Activated CD8-positive, alpha-beta T cell treated with anti-CD3 and anti-CD28 coated beads for 36 hours (primary cell): ENCODE data around the gene ZNFX1. TPM values are rescaled to one million over a fixed set of nuclear protein-coding genes. Genes with fewer than 3 reads are reported as not detected.
A peak's percentile ranks its signal among the peaks of the same experiment; 100 is the strongest.

ENCODE experiments used
- ATAC-seq: fragments of 200-7000 bp; cut with Tn5 transposase; one replicate; pipeline ENCODE4 v1.10.0; 2021; ENCODE audit warnings: mild to moderate bottlenecking, moderate library complexity
- CTCF ChIA-PET: fragments of 350-600 bp; sonication (Branson Sonifier 250); formaldehyde crosslinking; loops from one replicate; lab custom pipeline; 2021; ENCODE audit warnings: antibody characterized with exemption; lab: Charles Lee
- POLR2A ChIA-PET: fragments of 350-600 bp; sonication (Branson Sonifier 250); formaldehyde crosslinking; loops from one replicate; lab custom pipeline; 2021; ENCODE audit warnings: antibody characterized with exemption; lab: Charles Lee
- DNase-seq: peaks from one replicate; pipeline ENCODE4 v3.0.0-alpha.2; 2020
- H3K27ac Mint-ChIP-seq: one replicate; pipeline ENCODE4 v1.8.0; 2021; ENCODE audit warnings: mild to moderate bottlenecking, mixed read lengths
- H3K27me3 Mint-ChIP-seq: one replicate; pipeline ENCODE4 v1.8.0; 2021; ENCODE audit warnings: mixed read lengths
- H3K36me3 Mint-ChIP-seq: one replicate; pipeline ENCODE4 v1.8.0; 2021; ENCODE audit warnings: low read depth, mixed read lengths
- H3K4me1 Mint-ChIP-seq: one replicate; pipeline ENCODE4 v1.8.0; 2021; ENCODE audit warnings: low read depth, mixed read lengths
- H3K4me3 Mint-ChIP-seq: one replicate; pipeline ENCODE4 v1.8.0; 2021; ENCODE audit warnings: mild to moderate bottlenecking, moderate library complexity, mixed read lengths
- H3K9me3 Mint-ChIP-seq: one replicate; pipeline ENCODE4 v1.8.0; 2021; ENCODE audit warnings: mixed read lengths
- intact Hi-C: fragments of 100-400 bp; cut with micrococcal nuclease; formaldehyde crosslinking; loops from one replicate; pipeline ENCODE4 v1.10.0; 2022
- total RNA-seq, 2 experiments: library from RNA; stranded (reverse); gene quantifications; one replicate each; pipeline ENCODE4 v1.2.3, GENCODE V29; 2021
- TF ChIP-seq, protein P1 (sequence below): fragments of 200-600 bp; IDR thresholded peaks from one replicate; pipeline ENCODE4 v1.8.0; 2022; ENCODE audit warnings: antibody characterized with exemption, mild to moderate bottlenecking

Gene ZNFX1
- total RNA-seq, 2 experiments from 2014 or later: 27.4 to 27.7 TPM

DNA sequence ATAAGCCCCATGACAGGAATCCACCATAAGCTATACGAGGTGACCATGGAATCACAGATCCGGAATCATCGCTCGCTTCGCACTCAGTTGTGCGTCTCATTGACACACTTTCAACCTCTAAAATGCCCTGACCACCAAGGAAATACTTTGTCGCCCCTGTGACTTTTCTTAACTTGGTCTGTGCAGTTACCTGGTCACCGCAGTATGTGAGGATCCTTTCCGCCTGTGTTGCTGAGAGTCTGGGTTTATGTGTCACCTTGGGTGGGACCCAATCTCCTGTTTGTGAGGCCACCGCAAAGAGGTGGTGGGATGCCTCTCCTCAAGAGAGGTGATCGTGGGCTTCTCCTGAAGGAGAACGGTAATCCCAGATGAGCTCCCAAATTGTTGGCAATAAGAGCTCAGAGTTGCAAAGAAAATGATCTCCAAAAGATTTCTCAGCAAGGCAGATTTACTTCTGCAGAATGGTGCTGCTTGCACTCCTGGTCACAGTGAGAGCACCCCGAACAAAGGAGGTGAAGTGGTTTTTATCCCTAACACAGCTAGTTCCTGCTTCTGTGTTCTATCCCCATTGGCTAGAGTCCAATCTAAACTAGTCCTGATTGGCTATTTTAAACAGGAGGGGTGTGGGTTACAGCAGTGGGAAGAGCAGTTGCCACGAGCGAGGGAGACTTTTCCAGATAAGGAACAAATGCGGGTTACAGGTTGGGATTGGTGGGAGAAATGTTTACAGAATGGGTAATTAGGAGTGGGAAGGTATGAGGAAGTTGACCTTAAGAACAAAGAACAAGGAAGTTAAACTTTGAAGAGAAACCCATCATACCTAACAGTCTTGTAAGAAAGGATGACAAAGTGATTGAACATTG, 9.1 kb upstream of the ZNFX1 start:
- Mint-ChIP-seq H3K4me3 (peak overlapping the region; percentile 100), H3K36me3 (peaks cover 95% of the 10 kb centered on the region), H3K27me3 (no peaks in the 10 kb centered on the region), H3K27ac (peak overlapping the region; percentile 100), H3K9me3 (peaks cover 18% of the 10 kb centered on the region), H3K4me1 (peaks cover 58% of the 10 kb centered on the region)
- TF ChIP-seq, protein P1, sequence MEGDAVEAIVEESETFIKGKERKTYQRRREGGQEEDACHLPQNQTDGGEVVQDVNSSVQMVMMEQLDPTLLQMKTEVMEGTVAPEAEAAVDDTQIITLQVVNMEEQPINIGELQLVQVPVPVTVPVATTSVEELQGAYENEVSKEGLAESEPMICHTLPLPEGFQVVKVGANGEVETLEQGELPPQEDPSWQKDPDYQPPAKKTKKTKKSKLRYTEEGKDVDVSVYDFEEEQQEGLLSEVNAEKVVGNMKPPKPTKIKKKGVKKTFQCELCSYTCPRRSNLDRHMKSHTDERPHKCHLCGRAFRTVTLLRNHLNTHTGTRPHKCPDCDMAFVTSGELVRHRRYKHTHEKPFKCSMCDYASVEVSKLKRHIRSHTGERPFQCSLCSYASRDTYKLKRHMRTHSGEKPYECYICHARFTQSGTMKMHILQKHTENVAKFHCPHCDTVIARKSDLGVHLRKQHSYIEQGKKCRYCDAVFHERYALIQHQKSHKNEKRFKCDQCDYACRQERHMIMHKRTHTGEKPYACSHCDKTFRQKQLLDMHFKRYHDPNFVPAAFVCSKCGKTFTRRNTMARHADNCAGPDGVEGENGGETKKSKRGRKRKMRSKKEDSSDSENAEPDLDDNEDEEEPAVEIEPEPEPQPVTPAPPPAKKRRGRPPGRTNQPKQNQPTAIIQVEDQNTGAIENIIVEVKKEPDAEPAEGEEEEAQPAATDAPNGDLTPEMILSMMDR: no peak
- POLR2A ChIA-PET: interaction anchor here (0.6 to 7.1 kb wide), 15 partner anchors 7 to 337 kb away, joined by 3 to 148 read pairs (median 5); partner anchors contain the start of genes STAU1 and ZNFX1
- no peak for ATAC-seq
- no peak for DNase-seq
- CTCF ChIA-PET: interaction anchor here (1.0 kb wide), 1 partner anchor 47 kb away, joined by 3 read pairs; no protein-coding TSS in a partner anchor
- intact Hi-C loops: no loop called here

DNA sequence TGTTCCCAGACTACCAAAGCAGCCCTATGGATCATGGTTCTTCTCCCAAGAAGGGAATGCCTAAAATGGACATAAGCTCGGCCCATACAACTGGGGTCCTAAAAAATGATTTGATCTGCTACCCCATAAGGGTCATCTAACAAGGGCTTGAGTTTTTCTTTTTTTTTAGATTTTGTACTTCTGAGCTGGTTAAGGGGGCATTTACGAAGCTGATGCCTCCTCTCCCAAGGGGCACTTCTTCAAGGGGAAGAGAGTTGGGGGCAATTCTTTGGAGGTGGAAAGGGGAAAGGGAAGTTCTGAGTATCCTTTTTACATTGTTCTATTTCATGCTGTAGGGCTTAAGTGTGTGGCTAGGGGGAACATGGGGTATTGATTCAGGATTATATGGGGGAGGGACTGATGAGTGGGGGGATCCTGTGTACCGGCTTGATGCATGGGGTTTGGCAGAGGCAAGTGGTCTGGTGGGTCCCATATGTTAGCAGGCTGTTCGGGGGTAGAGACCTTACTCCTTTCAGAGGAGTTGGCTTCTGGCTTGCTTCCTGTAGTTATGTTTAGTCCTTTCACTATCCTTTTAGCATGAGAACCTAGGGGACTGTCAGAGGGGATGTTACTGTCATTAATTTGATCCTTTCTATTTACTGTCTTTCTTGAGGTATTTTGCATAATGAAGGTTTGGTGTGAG, 8.1 kb upstream of the ZNFX1 start:
- CTCF ChIA-PET: no interaction called here

GRCh38 chr20:49285233-49285668, 7.4 kb upstream of the ZNFX1 start:
- ChIA-PET CTCF (no interaction called here), POLR2A (interaction anchor here (0.6 to 3.6 kb wide), 7 partner anchors 10 to 310 kb away, joined by 3 to 28 read pairs (median 4); no protein-coding TSS in a partner anchor)
- peaks cover 29% of the 10 kb centered on the region for H3K9me3 Mint-ChIP-seq
- TF ChIP-seq, protein P1: no peak
- no peaks in the 10 kb centered on the region for H3K27me3 Mint-ChIP-seq
- no peak for DNase-seq
- H3K4me1 Mint-ChIP-seq: peaks cover 67% of the 10 kb centered on the region
- peak overlapping the region; percentile 100 for H3K27ac Mint-ChIP-seq
- ATAC-seq: no peak
- H3K4me3 Mint-ChIP-seq: peak overlapping the region; percentile 100
- peaks cover 98% of the 10 kb centered on the region for H3K36me3 Mint-ChIP-seq
- intact Hi-C loops: no loop called here

More for the DNA sequence above, 8.1 kb upstream of the ZNFX1 start:
- Mint-ChIP-seq H3K4me3 (peak overlapping the region; percentile 100), H3K36me3 (peaks cover 98% of the 10 kb centered on the region), H3K27me3 (no peaks in the 10 kb centered on the region), H3K9me3 (peaks cover 25% of the 10 kb centered on the region), H3K4me1 (peaks cover 66% of the 10 kb centered on the region), H3K27ac (peak overlapping the region; percentile 100)
- DNase-seq: no peak
- intact Hi-C loops: no loop called here
- POLR2A ChIA-PET: interaction anchor here (0.6 to 3.6 kb wide), 11 partner anchors 9 to 338 kb away, joined by 3 to 28 read pairs (median 4); no protein-coding TSS in a partner anchor
- no peak for ATAC-seq
- TF ChIP-seq, protein P1: no peak

DNA sequence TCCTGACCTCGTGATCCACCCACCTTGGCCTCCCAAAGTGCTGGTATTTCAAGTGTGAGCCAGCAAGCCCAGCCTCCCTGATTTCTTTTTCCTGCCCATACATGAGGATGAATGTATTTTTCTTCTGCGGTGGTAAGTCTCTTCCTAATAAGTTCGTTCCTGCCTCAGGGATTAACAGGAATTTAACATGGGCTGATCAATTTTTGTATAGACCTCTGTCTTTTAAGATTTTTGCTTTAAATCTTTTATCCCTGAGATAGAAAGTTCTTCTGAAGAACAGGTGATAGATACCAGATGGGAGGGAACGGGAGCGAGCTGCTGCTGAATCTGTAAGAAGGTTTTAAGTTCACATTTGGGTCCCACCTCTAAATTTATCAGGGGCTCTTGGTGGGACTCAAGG, 7.0 kb upstream of the ZNFX1 start:
- Mint-ChIP-seq H3K9me3 (peaks cover 29% of the 10 kb centered on the region), H3K4me3 (peak overlapping the region; percentile 100), H3K4me1 (peaks cover 69% of the 10 kb centered on the region), H3K36me3 (peaks cover 98% of the 10 kb centered on the region), H3K27ac (peak overlapping the region; percentile 100), H3K27me3 (no peaks in the 10 kb centered on the region)
- intact Hi-C loops: no loop called here
- DNase-seq (no peak), ATAC-seq (no peak)
- ChIA-PET CTCF (no interaction called here), POLR2A (interaction anchor here (1.0 to 1.9 kb wide), 4 partner anchors 10 to 36 kb away, joined by 4 to 22 read pairs (median 4); no protein-coding TSS in a partner anchor)
- TF ChIP-seq, protein P1: no peak
